ENCODE measurements around the gene UBQLN4.

UBQLN4 gene

DNA sequence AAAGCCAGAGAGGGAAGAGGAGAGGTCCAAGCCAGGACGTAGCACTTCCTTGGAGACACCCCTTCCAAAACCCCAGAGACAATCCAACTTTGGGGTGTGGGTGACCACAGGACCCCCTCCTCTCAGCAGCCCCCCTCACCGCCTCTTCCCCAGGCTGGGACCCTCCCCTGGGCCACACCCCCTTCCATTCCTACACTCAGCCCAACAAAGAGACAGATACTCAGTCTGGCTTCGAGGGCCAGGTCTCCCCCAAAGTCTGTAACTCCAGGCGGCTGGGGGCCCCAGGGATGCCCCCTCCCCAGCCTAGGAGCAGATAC lies 27.2 kb upstream of the UBQLN4 start:
- no peak overlapping the region for H2AFZ ChIP-seq (ENCODE audit: low read length)
- no peak overlapping the region for H3K4me3 ChIP-seq (ENCODE audit: low read length)
- no peaks in the 10 kb centered on the region for H3K9me3 ChIP-seq (replicated peaks; ENCODE audit: insufficient read depth, low read length)
- H3K36me3 ChIP-seq (replicated peaks; ENCODE audit: insufficient read depth, low read length) = no peaks in the 10 kb centered on the region
- H3K27ac ChIP-seq (ENCODE audit: low read length) = no peak overlapping the region
- no peak overlapping the region for H3K4me2 ChIP-seq (ENCODE audit: low read depth, low read length)
- H3K9ac ChIP-seq (ENCODE audit: low read length) = no peak overlapping the region
- peaks cover 5% of the 10 kb centered on the region for H3K4me1 ChIP-seq (ENCODE audit: low read length)
- no peaks in the 10 kb centered on the region for H4K20me1 ChIP-seq (ENCODE audit: insufficient read depth, low read length)
- H3K79me2 ChIP-seq (ENCODE audit: low read length) = no peaks in the 10 kb centered on the region
- DNase-seq = no peak
- H3F3A ChIP-seq (ENCODE audit: insufficient read depth, low read length) = no peaks in the 10 kb centered on the region
- H3K9me2 ChIP-seq (replicated peaks; ENCODE audit: insufficient read depth, low read length) = no peaks in the 10 kb centered on the region
- TF ChIP-seq EZH2 (optimal IDR thresholded peaks at IDR 0.05; ENCODE audit: low read depth, low read length) (no peak), EZH2phosphoT487 (IDR thresholded peaks at IDR 0.05; ENCODE audit: low read length) (no peak)
- TF ChIP-seq, protein P1, sequence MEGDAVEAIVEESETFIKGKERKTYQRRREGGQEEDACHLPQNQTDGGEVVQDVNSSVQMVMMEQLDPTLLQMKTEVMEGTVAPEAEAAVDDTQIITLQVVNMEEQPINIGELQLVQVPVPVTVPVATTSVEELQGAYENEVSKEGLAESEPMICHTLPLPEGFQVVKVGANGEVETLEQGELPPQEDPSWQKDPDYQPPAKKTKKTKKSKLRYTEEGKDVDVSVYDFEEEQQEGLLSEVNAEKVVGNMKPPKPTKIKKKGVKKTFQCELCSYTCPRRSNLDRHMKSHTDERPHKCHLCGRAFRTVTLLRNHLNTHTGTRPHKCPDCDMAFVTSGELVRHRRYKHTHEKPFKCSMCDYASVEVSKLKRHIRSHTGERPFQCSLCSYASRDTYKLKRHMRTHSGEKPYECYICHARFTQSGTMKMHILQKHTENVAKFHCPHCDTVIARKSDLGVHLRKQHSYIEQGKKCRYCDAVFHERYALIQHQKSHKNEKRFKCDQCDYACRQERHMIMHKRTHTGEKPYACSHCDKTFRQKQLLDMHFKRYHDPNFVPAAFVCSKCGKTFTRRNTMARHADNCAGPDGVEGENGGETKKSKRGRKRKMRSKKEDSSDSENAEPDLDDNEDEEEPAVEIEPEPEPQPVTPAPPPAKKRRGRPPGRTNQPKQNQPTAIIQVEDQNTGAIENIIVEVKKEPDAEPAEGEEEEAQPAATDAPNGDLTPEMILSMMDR (IDR thresholded peaks at IDR 0.05; ENCODE audit: low read length) = no peak
- H3K27me3 ChIP-seq (replicated peaks; ENCODE audit: insufficient read depth, low read length) = peaks cover 54% of the 10 kb centered on the region

DNA sequence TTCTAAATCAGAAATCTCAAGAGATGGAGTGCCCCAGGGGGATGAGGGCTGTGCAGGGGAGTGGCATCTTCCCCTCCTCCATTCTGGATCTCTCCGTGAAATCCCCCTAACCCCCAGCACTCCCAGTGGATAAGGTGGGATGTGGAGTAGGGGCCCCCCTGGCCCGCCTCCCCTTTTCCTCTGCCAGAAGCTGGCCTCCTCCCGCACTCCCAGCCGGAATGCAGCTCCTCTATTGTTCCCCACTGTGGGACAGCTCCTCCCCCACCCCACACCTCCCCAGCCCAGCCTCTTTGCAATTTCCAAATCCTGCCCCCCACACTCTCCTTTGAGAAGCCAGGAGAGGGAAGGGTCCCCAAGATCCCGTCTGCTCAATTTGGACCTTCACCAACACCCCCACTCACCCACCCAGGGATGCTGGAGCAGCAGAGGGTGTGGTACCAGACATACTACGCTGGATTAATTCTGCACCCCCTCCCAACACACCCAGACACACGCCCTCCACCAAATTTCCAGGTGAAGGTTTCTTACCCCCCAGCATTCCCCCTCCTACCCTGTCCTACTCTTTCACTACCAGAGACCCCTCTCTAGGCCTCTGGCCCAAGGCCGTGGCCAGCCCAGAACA lies 26.8 kb upstream of the UBQLN4 start:
- H3K79me2 ChIP-seq (ENCODE audit: low read length) = no peaks in the 10 kb centered on the region
- H3K9me2 ChIP-seq (replicated peaks; ENCODE audit: insufficient read depth, low read length) = no peaks in the 10 kb centered on the region
- H4K20me1 ChIP-seq (ENCODE audit: insufficient read depth, low read length) = no peaks in the 10 kb centered on the region
- H3F3A ChIP-seq (ENCODE audit: insufficient read depth, low read length) = no peaks in the 10 kb centered on the region
- no peak overlapping the region for H2AFZ ChIP-seq (ENCODE audit: low read length)
- H3K27me3 ChIP-seq (replicated peaks; ENCODE audit: insufficient read depth, low read length) = peaks cover 56% of the 10 kb centered on the region
- H3K4me2 ChIP-seq (ENCODE audit: low read depth, low read length) = no peak overlapping the region
- H3K27ac ChIP-seq (ENCODE audit: low read length) = no peak overlapping the region
- no peak overlapping the region for H3K4me3 ChIP-seq (ENCODE audit: low read length)
- H3K4me1 ChIP-seq (ENCODE audit: low read length) = peaks cover 5% of the 10 kb centered on the region
- no peak for DNase-seq
- H3K9me3 ChIP-seq (replicated peaks; ENCODE audit: insufficient read depth, low read length) = no peaks in the 10 kb centered on the region
- no peaks in the 10 kb centered on the region for H3K36me3 ChIP-seq (replicated peaks; ENCODE audit: insufficient read depth, low read length)
- TF ChIP-seq EZH2 (optimal IDR thresholded peaks at IDR 0.05; ENCODE audit: low read depth, low read length) = no peak
- TF ChIP-seq, protein P1 (IDR thresholded peaks at IDR 0.05; ENCODE audit: low read length) = no peak
- no peak for TF ChIP-seq EZH2phosphoT487 (IDR thresholded peaks at IDR 0.05; ENCODE audit: low read length)
- H3K9ac ChIP-seq (ENCODE audit: low read length) = no peak overlapping the region

DNA sequence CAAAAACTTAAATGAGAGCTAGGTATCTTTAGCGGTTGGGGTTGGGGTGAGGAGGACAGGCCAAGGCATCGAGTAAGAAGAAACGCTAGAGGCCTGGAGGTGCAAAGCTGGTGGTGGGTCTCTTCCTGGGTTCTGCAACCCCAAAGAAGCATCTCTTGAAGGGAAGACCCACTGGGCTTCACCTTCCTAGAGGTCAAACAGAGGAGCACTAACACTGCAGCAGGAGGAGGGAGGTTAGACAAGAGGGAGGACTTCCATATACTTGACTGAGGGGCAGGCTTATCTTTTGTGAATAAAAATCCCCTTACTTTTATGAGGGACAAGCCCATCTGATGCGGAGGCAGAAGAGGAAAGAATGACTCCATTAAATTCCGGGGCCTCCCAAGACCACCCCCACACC lies 26.2 kb upstream of the UBQLN4 start:
- Histone ChIP-seq H3K4me3 (ENCODE audit: low read length) (no peak overlapping the region), H3F3A (ENCODE audit: insufficient read depth, low read length) (no peaks in the 10 kb centered on the region), H3K27ac (ENCODE audit: low read length) (no peak overlapping the region), H3K79me2 (ENCODE audit: low read length) (no peaks in the 10 kb centered on the region), H2AFZ (ENCODE audit: low read length) (no peak overlapping the region), H3K9me3 (replicated peaks; ENCODE audit: insufficient read depth, low read length) (no peaks in the 10 kb centered on the region), H3K9ac (ENCODE audit: low read length) (no peak overlapping the region), H3K4me2 (ENCODE audit: low read depth, low read length) (no peak overlapping the region), H3K27me3 (replicated peaks; ENCODE audit: insufficient read depth, low read length) (peaks cover 60% of the 10 kb centered on the region), H3K36me3 (replicated peaks; ENCODE audit: insufficient read depth, low read length) (no peaks in the 10 kb centered on the region), H3K9me2 (replicated peaks; ENCODE audit: insufficient read depth, low read length) (no peaks in the 10 kb centered on the region), H4K20me1 (ENCODE audit: insufficient read depth, low read length) (no peaks in the 10 kb centered on the region), H3K4me1 (ENCODE audit: low read length) (peaks cover 5% of the 10 kb centered on the region)
- DNase-seq = no peak
- TF ChIP-seq EZH2phosphoT487 (IDR thresholded peaks at IDR 0.05; ENCODE audit: low read length) (no peak), EZH2 (optimal IDR thresholded peaks at IDR 0.05; ENCODE audit: low read depth, low read length) (no peak)
- TF ChIP-seq, protein P1 (IDR thresholded peaks at IDR 0.05; ENCODE audit: low read length) = no peak

Data from MM.1S (cell line).